NCI-H524 treated with DMSO at 0.1 percent for 48 hours (cell line): ENCODE results near the gene ARHGAP25.
"Not testable (repeated sequence)": the region's sequence is repeated elsewhere in the genome, so short reads cannot be mapped to it uniquely, and the experiment has no call there.

Experiments
- DNase-seq: peaks from one replicate; lab custom pipeline; 2025; lab: John Stamatoyannopoulos, UW

Gene ARHGAP25

DNA sequence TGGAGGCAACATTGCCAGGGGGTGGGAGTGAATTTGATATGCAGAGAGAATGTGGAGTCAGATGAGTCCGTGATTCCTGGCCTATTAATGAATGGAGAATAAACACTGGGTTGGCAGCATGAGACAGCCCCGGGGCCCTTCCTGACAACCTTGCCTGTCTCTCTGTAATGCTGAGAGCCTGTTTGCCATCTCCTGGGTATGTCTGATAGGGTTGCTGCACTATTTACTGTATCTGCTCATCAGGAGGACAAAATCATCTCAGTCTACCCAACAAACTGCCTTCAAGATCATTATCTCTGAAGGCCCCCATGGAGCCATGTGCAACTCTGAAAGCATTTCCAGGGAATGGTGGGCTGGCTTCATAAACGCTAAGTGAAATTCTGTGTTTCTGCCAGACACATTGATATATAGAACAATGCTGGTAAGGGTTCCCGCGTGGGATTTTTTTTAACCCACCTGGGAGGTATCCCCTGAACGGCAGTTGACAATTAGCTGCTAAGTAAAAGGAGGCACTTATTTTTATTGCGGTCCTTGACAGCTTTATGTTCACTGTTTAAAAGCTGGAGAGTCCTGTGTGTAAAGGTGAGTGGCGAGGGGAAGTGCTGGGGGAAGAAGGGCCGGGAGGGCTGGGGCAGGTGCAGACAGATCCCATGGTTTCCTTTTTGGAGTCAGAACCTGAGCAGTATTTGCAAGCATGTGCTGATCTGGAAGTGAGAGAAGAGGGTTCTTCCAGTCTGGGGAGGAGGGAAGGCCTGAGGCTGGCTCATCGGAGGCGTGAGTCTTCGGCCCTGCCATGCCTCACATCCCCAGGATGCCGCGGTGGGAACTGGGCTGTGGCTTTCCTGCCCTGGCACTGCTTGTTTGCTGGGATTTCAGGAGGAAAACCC lies 64.8 kb downstream of the ARHGAP25 start:
- DNase-seq = no peak

DNA sequence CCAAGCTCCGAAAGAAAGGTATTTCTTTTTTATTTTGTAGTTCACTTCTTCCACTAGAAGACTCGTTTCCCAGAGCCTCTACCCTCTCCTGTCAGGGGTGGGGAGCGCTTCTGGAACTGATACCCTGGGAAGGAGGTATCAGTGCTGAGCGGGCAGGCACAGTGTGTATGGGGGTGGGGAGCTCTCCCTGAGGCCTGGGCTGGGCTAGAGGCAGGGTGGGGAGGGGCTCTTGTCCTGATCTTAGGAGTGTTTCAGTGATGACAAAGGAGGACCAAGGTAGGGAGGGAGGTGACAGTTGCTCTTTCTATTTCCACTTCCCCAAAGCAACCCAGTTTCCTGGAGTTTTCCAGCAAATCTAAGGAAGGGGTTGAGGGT lies 65.4 kb downstream of the ARHGAP25 start:
- no peak for DNase-seq

DNA sequence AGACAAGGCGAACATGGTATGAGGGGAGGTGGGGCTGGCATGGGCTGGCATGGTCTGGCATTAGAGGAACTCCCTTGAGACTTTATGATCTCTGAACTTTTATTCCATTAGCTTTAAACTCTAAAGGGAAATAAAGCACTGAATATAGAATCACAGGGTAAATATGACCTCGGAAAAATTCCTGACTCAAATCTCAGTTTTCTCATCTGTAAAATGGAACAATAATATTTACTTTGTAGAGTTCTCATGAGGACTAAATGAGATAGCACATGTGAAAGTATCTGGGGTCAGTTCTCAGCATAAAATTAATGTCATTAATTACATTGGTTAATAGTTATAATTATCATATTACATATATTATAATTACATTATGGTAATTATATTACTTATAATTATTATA lies 65.9 kb downstream of the ARHGAP25 start:
- DNase-seq = no peak

DNA sequence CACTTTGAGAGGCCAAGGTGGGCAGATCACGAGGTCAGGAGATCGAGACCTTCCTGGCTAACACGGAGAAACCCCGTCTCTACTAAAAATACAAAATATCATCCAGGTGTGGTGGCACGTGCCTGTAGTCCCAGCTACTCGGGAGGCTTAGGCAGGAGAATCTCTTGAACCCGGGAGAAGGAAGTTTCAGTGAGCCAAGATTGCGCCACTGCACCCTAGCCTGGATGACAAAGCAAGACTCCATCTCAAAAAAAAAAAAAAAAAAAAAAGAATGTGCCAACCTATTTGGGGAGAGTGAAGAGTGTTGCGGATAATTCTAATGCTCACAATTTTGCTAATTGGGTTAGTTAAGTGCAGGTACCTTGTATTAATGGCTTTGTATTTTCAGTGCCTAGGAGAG lies 67.5 kb downstream of the ARHGAP25 start:
- DNase-seq = not testable (repeated sequence)

DNA sequence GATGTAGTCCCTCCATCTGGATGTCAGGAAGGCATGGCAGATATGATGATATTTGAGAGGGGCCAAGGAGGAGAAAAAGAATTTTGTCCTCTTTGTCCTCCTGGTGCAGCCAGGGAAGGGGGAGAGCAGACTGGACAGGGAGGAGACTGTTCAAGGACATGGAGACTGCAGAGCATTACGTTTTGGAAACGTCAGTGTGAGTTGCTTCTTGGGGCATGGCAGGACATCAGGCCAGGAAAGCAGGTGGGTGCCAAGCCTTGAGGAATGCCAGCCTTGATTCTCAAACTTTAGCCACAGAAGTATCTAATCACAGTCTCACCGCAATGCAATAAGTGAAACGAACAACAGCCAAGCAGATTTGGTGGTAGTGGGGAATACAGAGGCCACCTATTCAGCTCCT lies 70.4 kb downstream of the ARHGAP25 start:
- no peak for DNase-seq

DNA sequence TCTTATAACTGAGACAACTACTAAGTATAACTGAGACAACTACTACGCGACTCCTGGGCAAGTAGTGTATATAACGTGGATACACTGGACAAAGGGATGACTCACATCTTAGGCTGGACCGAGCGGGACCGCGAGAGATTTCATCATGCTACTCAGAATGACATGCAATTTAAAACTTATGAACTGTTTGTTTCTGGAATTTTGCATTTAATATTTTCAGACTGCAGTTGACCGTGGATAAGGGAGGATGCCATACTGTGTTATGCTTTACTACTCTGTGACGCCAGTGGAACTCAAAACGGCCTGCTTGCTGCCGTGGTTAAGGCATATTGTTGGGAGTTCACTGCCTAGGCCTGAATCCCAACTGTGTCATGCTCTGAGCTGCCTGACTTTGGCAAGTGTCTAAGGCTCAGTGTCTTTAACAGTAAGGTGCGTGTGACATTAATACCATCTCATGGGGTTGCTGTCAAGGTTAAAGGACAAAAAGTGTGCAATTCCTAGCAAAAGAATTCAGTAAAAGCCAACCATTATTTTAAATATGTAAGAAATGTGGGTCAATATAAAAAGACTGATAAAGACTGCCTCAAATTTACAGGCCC lies 72.0 kb downstream of the ARHGAP25 start:
- no peak for DNase-seq

DNA sequence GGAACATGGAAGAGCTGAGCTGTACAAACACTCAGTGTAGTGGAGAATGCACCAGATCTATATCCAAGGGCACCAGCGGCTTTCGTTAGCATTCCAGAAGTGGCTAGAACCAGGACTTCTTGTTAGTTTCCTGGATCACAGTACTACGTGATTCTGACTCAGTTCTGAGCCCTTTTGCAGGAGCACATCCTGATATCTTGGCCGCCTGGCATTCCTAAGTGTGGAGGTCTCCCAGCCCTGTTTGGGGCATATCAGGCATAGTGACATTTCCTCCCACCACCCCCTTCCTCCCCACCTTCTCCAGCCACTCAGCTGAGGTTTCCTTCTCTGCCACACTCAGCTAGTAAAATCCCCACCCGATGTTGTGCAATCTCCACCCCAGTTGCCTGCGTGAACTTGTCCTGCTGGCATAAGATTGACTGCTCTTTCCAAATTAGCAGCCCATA lies 73.2 kb downstream of the ARHGAP25 start:
- no peak for DNase-seq

DNA sequence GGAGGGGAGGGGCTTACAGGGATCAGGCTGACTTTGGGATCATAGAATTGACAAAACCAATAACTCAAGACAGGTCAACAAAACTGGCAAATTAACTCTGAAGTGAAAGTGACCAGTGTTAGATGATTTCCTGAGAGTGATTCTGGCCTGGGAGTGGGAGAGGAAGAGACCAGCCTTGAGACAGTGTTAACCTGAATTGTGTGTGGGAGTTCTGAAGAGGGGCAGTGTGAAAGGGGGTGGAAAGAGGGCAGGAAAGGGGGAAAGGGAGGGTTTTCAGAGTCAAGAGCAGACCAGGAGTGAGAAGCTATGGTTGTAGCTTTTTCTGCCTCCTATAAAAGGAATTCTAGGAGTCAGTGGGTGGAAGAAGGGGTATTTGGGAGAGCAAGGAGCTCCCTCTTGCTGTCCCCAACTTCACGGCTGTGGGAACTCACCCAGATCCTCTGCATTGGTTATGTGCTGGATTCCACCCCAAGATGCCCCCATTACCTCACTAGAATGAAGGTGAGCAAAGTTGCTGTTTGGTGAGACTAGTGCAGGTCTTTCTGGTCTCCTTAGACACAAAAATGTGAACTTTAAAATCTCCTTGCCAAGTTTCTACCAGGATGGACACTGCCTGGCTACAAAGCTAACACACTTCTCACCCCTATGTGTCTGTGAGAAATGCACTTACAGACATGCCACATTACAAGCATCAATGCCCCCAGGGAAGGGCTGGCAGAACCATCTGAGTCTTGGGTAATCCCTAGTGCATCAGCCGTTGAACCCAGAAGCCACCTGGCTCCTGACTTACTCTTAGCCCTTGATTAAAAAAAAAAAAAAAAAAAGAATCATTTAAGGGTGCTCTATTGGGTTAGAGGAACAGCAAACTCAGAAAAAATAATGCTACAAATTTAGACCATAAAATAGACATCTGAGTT lies 75.0 kb downstream of the ARHGAP25 start:
- no peak for DNase-seq

DNA sequence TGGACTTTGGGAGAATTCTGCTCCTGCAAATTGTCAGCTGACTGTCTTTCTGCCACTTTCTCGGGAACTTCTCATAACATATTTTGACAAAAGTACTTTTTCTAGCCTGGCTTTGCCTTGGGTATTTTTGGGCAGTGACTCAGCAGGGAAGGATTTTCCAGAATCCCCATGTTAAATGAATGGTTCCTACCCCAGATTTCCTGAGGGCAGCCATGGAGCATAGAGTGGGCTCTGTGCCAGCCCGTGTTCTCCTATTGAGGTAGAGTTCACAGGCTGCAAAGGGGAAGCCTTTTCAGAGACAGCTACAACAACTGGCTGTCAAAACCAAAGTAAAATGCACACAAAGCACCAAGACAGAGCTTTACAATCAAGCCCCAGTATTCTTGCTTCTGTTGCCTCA lies 76.8 kb downstream of the ARHGAP25 start:
- DNase-seq = no peak

DNA sequence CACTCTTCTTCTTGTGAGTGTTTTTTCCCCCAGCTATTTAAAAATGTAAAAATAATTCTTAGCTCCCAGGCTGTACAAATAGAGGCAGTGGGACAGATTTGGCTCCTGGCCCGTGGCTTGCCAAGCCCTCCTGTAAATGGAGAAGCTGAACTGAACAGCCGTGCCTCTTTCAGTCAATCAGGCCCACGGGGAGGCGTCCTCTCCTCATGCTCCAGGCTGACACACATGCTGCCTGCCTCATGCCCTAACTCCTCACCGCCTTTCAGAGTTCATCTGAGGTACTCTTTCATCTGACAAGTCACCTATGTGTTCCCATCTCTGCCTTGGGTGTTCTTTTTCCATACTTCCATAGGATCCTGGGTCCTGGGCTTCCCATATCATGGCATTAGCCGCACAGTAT lies 77.6 kb downstream of the ARHGAP25 start:
- DNase-seq = no peak

DNA sequence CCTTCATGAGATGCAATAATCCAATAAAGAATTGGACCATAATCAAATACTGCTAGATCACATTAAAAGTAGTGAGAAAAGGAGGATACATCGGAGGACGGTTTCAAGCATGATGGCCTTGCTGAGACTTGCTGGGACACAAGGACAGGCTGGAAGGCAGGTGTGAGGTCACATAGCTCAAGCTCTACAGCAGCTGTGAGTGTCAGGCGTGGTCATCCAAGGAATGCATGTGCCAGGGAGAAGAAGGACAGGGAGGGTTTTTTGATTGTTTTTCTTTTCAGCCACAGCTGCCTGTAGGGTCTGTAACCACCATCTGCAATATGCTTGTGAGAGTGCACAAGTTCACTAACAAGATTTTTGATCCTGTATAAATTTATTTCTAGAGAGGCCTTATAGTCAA lies 79.0 kb downstream of the ARHGAP25 start:
- no peak for DNase-seq

DNA sequence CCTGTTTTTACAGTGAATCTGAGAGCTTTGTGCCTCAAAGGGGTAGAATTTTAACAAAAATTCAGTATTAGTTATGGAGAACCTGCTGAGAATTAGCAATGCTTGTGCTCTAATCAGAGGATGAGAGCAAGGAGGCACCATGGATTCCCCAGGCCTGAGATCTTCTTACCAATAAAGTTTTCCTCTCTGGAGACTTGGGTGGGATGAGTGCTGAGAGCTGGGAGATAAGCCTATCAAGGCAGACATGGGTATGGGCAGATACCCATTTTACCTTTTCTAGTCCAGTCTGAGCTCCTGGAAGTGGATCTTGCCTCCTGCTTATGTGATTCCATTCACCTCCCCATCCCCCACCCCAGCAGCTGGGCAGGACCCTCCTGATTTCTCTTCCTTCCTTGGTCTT lies 82.7 kb downstream of the ARHGAP25 start:
- no peak for DNase-seq

DNA sequence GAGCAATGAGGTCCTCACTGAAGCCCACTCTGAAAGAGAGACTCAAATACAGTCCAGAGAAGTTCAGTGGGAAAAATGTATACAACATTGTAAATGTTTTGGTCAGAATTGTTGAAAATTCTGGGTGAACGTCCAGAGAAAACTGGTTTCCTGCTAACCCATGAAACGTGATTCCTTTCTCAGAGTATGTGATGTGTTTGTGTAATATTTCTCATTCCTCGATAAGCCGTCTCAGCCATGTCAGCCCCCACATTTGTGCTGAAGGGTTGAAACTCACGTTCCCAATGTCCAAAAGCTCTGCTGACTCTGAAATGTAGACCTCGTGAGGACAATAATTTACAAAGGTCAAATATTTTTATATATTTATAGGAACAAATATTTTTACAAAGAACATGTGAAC lies 84.9 kb downstream of the ARHGAP25 start:
- no peak for DNase-seq

DNA sequence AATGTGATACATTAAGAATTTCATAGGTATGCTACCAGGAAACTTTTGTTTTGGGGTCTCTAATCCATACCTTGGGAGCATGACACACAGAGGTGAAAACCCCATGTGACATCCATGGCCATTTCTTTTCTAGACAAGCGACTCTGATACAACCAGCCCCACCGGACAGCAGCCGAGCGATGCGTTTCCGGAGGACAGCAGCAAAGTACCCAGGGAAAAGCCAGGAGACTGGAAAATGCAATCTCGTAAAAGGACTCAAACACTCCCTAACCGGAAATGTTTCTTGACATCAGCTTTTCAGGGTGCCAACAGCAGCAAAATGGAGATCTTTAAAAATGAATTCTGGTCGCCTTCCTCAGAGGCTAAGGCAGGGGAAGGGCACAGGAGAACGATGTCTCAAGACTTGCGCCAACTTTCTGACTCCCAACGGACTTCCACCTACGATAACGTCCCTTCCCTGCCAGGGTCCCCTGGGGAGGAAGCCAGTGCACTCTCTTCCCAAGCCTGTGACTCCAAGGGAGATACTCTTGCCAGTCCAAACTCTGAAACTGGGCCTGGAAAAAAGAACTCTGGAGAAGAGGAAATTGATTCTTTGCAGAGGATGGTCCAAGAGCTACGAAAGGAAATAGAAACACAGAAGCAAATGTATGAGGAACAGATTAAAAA lies 87.7 kb downstream of the ARHGAP25 start:
- DNase-seq = no peak

DNA sequence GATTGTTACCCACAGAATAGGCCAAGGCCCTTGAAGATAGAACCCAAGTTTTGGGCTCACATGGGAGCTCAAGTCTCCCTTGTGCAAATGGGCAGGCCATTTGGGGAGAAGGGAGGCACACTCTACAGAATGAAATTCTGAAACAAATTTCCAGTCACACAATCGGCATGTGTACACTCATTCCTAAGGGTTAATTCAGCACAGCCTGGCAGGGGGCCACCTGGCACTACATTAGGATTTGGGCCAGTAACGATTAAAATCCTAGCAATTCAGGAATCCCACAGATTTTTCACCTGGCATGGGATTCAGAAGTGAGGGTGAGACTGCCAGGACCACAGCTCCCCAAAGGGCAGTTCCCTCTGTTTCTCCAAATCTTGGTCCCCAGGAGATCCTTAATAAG lies 90.2 kb downstream of the ARHGAP25 start:
- DNase-seq = no peak

DNA sequence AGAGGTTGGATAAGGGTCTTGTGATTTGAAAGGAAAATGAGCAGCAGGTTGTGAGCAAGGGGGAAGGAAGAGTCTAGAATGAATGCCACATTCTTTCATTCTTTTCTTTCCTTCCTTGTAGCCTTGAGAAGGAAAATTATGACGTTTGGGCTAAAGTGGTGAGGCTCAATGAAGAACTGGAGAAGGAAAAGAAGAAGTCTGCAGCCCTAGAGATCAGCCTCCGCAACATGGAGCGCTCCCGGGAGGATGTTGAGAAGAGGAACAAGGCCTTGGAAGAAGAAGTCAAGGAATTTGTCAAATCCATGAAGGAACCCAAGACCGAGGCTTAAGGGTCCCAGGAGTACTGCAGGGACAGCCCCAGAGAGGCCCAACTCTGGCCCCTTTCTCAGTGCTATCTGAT lies 91.3 kb downstream of the ARHGAP25 start:
- DNase-seq = no peak

DNA sequence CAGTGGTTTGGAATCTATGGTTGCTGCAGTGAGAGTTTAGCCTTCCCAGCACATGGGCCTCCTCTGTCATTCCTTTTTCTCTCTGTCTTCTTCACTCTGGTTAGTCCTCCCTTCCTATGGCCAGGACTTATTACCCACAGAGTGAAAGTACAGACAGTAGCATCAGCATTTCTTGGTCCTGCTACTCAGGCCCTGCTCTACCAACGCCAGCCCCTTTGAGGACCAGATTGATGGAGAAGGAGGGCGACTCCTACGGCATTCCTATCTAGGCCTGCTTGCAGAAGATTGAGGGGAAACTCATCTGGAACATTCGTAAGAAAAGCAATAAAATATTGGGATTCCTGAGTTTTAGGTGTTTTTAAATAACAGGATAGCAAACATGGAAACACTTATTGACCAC lies 93.1 kb downstream of the ARHGAP25 start:
- no peak for DNase-seq

DNA sequence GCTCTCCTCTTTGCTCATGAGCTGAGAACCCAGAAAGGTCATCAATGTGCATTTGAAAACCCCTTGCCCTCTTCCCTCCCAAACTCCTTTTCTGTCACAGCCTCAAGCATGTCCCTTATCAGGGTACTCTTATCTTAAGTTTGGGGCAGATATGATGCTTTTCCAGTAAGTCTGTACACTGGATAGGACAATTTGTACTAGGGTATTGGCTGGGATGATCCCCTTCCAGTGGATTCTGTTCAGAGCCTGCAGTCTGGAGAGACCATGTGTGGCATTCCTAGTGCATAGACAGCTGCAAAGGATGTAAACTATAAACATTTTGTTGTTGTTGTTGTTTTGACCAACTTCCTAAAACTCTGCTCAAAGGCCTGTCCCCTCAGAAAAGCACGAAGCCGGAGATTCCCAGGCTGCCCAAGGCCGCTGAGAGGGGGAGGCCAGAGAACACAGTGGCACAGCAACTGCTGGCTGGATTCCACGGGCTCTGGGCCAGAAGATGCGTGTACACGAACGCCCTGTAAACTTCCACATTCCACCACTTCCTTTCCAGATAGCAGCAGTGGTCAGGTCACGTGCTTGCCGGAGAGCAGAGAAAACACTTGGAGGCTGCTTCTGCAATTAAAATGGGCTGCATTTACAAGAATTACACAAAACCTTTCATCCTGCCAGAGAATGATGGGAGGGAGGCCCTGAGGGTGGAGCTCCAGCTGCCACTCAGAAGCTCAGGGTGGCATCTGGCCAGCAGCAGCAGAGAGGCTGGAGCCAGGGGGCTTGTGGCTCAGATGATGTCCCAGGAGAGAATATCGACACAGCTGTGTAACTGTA lies 94.5 kb downstream of the ARHGAP25 start:
- DNase-seq = no peak

DNA sequence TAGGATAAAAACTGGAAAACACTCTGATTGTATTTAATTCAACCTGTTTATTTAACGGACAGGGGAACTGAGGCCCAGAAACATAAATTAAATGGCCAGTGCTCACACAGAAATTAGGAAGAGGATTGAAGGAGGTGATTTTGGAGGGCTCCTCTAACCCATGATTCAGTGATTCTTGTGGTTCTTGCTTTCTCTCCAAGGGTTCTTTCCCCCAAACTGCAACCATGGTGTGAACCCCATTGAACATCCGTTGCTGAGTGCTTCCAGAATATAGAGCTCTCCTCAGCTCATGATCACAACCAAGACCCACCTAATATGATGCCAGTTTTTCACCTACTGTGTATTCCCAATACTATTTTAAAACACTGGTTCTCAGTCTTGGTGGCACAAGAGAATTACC lies 95.1 kb downstream of the ARHGAP25 start:
- DNase-seq = no peak

DNA sequence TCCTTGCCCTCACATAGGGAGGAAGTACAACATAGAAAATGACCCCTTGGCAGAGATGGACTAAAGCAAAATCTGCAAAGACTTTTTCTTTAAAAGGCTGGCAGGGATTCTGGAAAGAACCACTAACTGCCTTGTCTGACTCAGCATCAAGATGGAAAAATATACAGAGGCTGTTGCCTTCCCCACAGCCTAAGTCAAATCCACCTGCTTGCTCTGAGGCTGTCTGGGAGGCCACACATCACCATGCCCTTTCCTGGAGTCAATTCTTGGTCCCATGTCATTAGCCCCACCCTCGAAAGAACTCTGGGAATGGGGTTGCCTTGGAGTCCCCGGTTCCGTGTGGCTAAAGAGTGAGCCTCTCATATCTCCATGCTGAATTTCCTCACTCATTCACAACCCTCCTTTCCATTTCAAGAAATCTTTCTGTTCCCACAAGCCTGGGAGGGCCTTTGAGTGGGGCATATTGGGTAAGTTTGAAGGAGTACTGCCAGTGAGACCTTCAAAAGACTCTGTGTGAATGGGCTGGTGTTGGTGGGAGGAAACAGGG lies 97.1 kb downstream of the ARHGAP25 start:
- DNase-seq = no peak
